ENCODE measurements around the gene UBE2J2.

Gene UBE2J2

DNA sequence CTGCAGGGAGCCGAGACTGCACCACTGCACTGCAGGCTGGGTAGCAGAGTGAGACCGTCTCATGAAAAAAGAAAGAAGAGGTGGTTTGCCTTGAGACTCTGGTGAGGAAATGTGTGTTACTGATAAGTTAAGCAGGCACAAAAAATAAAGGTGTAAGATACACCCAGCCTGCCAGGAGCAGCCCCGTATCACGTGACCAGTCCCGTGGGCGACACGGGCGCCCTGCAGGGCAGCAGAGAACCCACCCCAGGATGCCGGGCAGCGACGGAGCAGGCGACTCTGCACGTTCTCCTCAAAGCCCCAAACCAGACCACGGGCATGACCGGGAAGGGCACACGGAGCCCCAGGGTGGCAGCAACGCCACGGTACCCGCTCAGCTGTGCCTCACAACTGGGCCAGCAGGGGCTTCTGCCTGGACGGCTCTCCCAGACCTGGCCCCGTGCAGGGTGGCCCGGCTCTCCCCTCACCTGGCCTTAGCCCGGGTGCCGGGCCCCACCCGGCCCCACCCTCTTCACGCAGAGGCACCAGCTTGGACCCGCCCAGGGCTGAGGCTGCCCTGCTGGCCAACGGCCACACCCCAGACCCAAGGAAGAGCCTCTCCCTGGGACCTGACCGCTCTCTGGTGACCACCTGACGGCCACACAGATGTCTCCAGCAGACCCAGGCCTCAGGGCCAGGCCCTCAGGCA is 51.6 kb downstream of the UBE2J2 start:
- Histone ChIP-seq H3K4me1 (no peaks in the 10 kb centered on the region), H3K9me3 (ENCODE audit: control insufficient read depth, low read length) (no peaks in the 10 kb centered on the region), H3K27ac (no peak overlapping the region), H3K9ac (no peak overlapping the region), H3K27me3 (ENCODE audit: control insufficient read depth, insufficient read depth, low read length) (no peaks in the 10 kb centered on the region), H2AFZ (no peak overlapping the region), H3K4me2 (ENCODE audit: low read length) (no peak overlapping the region), H3K4me3 (ENCODE audit: low read depth, low read length) (no peak overlapping the region), H3K79me2 (no peaks in the 10 kb centered on the region), H3K36me3 (ENCODE audit: control insufficient read depth, insufficient read depth, low read length) (no peaks in the 10 kb centered on the region)
- TF ChIP-seq, protein P1, sequence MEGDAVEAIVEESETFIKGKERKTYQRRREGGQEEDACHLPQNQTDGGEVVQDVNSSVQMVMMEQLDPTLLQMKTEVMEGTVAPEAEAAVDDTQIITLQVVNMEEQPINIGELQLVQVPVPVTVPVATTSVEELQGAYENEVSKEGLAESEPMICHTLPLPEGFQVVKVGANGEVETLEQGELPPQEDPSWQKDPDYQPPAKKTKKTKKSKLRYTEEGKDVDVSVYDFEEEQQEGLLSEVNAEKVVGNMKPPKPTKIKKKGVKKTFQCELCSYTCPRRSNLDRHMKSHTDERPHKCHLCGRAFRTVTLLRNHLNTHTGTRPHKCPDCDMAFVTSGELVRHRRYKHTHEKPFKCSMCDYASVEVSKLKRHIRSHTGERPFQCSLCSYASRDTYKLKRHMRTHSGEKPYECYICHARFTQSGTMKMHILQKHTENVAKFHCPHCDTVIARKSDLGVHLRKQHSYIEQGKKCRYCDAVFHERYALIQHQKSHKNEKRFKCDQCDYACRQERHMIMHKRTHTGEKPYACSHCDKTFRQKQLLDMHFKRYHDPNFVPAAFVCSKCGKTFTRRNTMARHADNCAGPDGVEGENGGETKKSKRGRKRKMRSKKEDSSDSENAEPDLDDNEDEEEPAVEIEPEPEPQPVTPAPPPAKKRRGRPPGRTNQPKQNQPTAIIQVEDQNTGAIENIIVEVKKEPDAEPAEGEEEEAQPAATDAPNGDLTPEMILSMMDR (IDR thresholded peaks at IDR 0.05), result no peak

DNA sequence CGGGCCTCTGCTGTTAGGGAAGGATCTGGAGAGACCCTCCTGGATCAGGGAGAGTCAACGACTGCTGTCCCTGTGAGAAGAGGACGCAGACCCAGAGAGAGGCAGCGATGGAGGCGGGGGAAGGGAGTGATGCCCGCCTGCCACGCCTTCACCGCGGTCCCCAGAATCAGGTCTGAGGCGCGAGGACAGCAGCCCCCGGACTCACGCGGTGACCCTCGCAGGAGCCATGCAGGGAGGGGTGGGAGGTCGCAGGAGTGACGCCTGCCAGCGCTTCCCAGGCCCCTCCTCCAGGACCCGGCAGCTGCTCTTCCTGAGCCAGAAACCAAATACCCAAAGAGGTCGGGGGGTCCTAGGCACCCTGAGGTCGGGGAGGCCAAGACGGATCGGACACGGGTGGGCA is 53.5 kb downstream of the UBE2J2 start:
- Histone ChIP-seq H3K4me2 (ENCODE audit: low read length) (no peak overlapping the region), H3K79me2 (no peaks in the 10 kb centered on the region), H3K4me3 (ENCODE audit: low read depth, low read length) (no peak overlapping the region), H3K9ac (no peak overlapping the region), H3K27me3 (ENCODE audit: control insufficient read depth, insufficient read depth, low read length) (no peaks in the 10 kb centered on the region), H3K27ac (no peak overlapping the region), H2AFZ (no peak overlapping the region), H3K36me3 (ENCODE audit: control insufficient read depth, insufficient read depth, low read length) (no peaks in the 10 kb centered on the region), H3K4me1 (no peaks in the 10 kb centered on the region), H3K9me3 (ENCODE audit: control insufficient read depth, low read length) (no peaks in the 10 kb centered on the region)
- TF ChIP-seq, protein P1 (IDR thresholded peaks at IDR 0.05), result no peak

DNA sequence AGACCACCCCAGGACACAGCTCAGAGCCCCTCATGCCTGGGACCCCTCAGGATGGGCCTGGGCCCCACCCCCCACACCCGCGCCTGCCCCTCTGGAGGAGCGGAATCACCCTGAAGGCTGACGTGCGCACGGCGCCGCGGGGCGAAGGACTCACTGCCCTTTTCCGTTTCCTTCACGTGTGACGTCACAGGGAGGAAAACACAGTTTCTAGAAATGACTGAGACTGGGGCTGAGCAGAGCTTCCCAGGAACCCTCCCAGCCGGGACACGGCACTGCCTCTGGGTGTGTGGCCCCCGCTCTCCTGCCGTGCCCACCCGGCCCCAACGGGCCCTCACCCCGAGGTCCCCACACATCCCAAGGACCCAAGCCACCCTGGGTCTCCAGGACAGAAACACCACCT is 54.3 kb downstream of the UBE2J2 start:
- TF ChIP-seq, protein P1 (IDR thresholded peaks at IDR 0.05), result no peak
- H2AFZ ChIP-seq, result no peak overlapping the region
- H3K27ac ChIP-seq, result no peak overlapping the region
- no peak overlapping the region for H3K9ac ChIP-seq
- H3K27me3 ChIP-seq (ENCODE audit: control insufficient read depth, insufficient read depth, low read length), result no peaks in the 10 kb centered on the region
- H3K4me3 ChIP-seq (ENCODE audit: low read depth, low read length), result no peak overlapping the region
- no peaks in the 10 kb centered on the region for H3K9me3 ChIP-seq (ENCODE audit: control insufficient read depth, low read length)
- H3K4me2 ChIP-seq (ENCODE audit: low read length), result no peak overlapping the region
- H3K36me3 ChIP-seq (ENCODE audit: control insufficient read depth, insufficient read depth, low read length), result no peaks in the 10 kb centered on the region
- H3K79me2 ChIP-seq, result no peaks in the 10 kb centered on the region
- H3K4me1 ChIP-seq, result no peaks in the 10 kb centered on the region

DNA sequence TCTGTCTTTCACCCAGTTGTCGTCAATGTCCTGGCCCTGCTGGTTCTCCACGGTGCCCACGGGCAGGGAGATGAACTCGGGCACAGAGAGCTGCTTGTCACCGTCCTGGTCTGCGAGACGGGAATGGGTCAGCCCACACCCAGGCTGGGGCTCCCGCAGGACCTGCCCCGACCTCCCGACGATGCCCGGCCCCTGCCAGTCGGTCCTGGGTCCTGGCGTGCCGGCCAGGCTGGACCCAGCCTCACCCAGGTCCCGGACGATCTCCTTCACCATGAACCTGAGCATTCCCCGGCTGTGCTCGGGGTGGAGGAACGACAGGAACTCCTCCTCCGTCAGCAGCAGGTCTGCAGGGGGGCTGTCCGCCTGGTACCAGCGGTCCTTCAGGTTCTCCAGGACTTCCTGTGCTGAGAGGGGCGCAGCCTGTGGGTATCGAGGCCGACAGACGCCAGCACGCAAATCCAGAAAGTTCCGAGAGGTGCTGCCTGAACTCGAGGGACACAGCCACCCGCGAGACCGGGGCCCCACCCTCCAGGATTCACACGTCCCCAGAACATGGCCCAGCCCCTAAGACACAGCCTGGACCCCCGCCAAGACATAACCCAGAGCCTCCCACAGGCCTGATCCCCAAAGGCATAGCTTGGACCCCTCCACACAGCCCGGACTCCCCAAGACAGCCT is 55.0 kb downstream of the UBE2J2 start:
- Histone ChIP-seq H3K9me3 (ENCODE audit: control insufficient read depth, low read length) (no peaks in the 10 kb centered on the region), H3K9ac (no peak overlapping the region), H3K4me2 (ENCODE audit: low read length) (no peak overlapping the region), H3K4me3 (ENCODE audit: low read depth, low read length) (no peak overlapping the region), H3K4me1 (no peaks in the 10 kb centered on the region), H3K79me2 (no peaks in the 10 kb centered on the region), H2AFZ (no peak overlapping the region), H3K27ac (no peak overlapping the region), H3K27me3 (ENCODE audit: control insufficient read depth, insufficient read depth, low read length) (no peaks in the 10 kb centered on the region), H3K36me3 (ENCODE audit: control insufficient read depth, insufficient read depth, low read length) (no peaks in the 10 kb centered on the region)
- TF ChIP-seq, protein P1 (IDR thresholded peaks at IDR 0.05), result no peak

All from parathyroid adenoma (tissue), 2 donors.